H9 (cell line): ENCODE results near the gene HAUS6. TPM values are rescaled to one million over a fixed set of nuclear protein-coding genes. Genes with fewer than 3 reads are reported as not detected.

Experiments
- DNase-seq: peaks from one replicate; pipeline ENCODE4 v3.0.0-alpha.2; 2017
- H2AFZ ChIP-seq: one replicate; pipeline ENCODE4 v1.6.1; 2013; ENCODE audit warnings: mild to moderate bottlenecking, low read length, control low read depth, moderate library complexity
- H2AK5ac ChIP-seq: 2 replicates; pipeline ENCODE4 v1.6.1; 2013; ENCODE audit warnings: low read length, control low read depth, mixed read lengths; ENCODE audit not compliant: insufficient read length
- H2BK120ac ChIP-seq: one replicate; pipeline ENCODE4 v1.6.1; 2013; ENCODE audit warnings: low read depth, mild to moderate bottlenecking, low read length, control low read depth, inconsistent platforms; ENCODE audit not compliant: poor library complexity, severe bottlenecking
- H2BK12ac ChIP-seq: 2 replicates; pipeline ENCODE4 v1.6.1; 2013; ENCODE audit warnings: low read length, control low read depth, mixed read lengths, low read depth; ENCODE audit not compliant: insufficient read length
- H2BK15ac ChIP-seq: 2 replicates; pipeline ENCODE4 v1.6.1; 2013; ENCODE audit warnings: low read depth, low read length, control low read depth
- H2BK20ac ChIP-seq: one replicate; pipeline ENCODE4 v1.6.1; 2013; ENCODE audit warnings: low read depth, mild to moderate bottlenecking, low read length, control low read depth, inconsistent platforms; ENCODE audit not compliant: poor library complexity, severe bottlenecking
- H2BK5ac ChIP-seq: 2 replicates; pipeline ENCODE4 v1.6.1; 2013; ENCODE audit warnings: low read length, control low read depth, mixed read lengths; ENCODE audit not compliant: insufficient read length
- H3K14ac ChIP-seq: 2 replicates; pipeline ENCODE4 v1.6.1; 2013; ENCODE audit warnings: low read length, control low read depth; ENCODE audit not compliant: insufficient read depth
- H3K18ac ChIP-seq: 2 replicates; pipeline ENCODE4 v1.6.1; 2013; ENCODE audit warnings: low read depth, mild to moderate bottlenecking, mixed read lengths, low read length, control low read depth; ENCODE audit not compliant: insufficient read length
- H3K23ac ChIP-seq: 2 replicates; pipeline ENCODE4 v1.6.1; 2013; ENCODE audit warnings: low read length, control low read depth, mixed read lengths, low read depth; ENCODE audit not compliant: insufficient read length
- H3K23me2 ChIP-seq: 2 replicates; pipeline ENCODE4 v1.6.1; 2013; ENCODE audit warnings: low read depth, mild to moderate bottlenecking, mixed read lengths, low read length, control low read depth; ENCODE audit not compliant: insufficient read length, poor library complexity, severe bottlenecking
- H3K27ac ChIP-seq: 2 replicates; pipeline ENCODE4 v1.5.1; 2013; ENCODE audit warnings: low read length, control low read depth, mixed read lengths, low read depth; ENCODE audit not compliant: insufficient read length
- H3K27me3 ChIP-seq: 2 replicates; pipeline ENCODE4 v1.6.1; 2013; ENCODE audit warnings: low read length, control low read depth, inconsistent platforms; ENCODE audit not compliant: insufficient read depth
- H3K4ac ChIP-seq: 2 replicates; pipeline ENCODE4 v1.6.1; 2013; ENCODE audit warnings: low read depth, mild to moderate bottlenecking, control low read depth, inconsistent platforms, low read length, moderate library complexity
- H3K4me1 ChIP-seq: 2 replicates; pipeline ENCODE4 v1.6.1; 2013; ENCODE audit warnings: low read length, control low read depth, inconsistent platforms; ENCODE audit not compliant: insufficient read depth
- H3K4me2 ChIP-seq: 2 replicates; pipeline ENCODE4 v1.6.1; 2013; ENCODE audit warnings: low read length, control low read depth, mixed read lengths; ENCODE audit not compliant: insufficient read length, insufficient read depth
- H3K56ac ChIP-seq: 2 replicates; pipeline ENCODE4 v1.6.1; 2013; ENCODE audit warnings: low read depth, mild to moderate bottlenecking, mixed read lengths, low read length, control low read depth; ENCODE audit not compliant: insufficient read length
- H3K79me1 ChIP-seq: 2 replicates; pipeline ENCODE4 v1.6.1; 2013; ENCODE audit warnings: low read depth, mild to moderate bottlenecking, moderate library complexity, low read length, control low read depth, inconsistent platforms; ENCODE audit not compliant: insufficient read depth, poor library complexity, severe bottlenecking
- H3K79me2 ChIP-seq: 2 replicates; pipeline ENCODE4 v1.6.1; 2013; ENCODE audit warnings: low read length, control low read depth, inconsistent platforms; ENCODE audit not compliant: insufficient read depth
- H3K9ac ChIP-seq: 2 replicates; pipeline ENCODE4 v1.6.1; 2013; ENCODE audit warnings: low read length, control low read depth, mixed read lengths; ENCODE audit not compliant: insufficient read length; ENCODE audit errors: extremely low read depth
- H3K9me3 ChIP-seq: one replicate; pipeline ENCODE4 v1.6.1; 2013; ENCODE audit warnings: low read depth, low read length, inconsistent platforms; ENCODE audit not compliant: control insufficient read depth
- H3T11ph ChIP-seq: one replicate; pipeline ENCODE4 v1.6.1; 2013; ENCODE audit warnings: mild to moderate bottlenecking, low read length, control low read depth, inconsistent platforms
- H4K20me1 ChIP-seq: one replicate; pipeline ENCODE4 v1.6.1; 2013; ENCODE audit not compliant: control insufficient read depth, insufficient read length, insufficient read depth
- H4K5ac ChIP-seq: 2 replicates; pipeline ENCODE4 v1.6.1; 2013; ENCODE audit warnings: low read depth, mild to moderate bottlenecking, mixed read lengths, low read length, control low read depth; ENCODE audit not compliant: insufficient read length
- H4K8ac ChIP-seq: replicated peaks from 2 replicates; pipeline ENCODE4 v1.6.1; 2013; ENCODE audit warnings: low read length, control low read depth, mixed read lengths, low read depth; ENCODE audit not compliant: insufficient read length
- H4K91ac ChIP-seq: 2 replicates; pipeline ENCODE4 v1.6.1; 2013; ENCODE audit warnings: low read depth, mild to moderate bottlenecking, moderate library complexity, mixed read lengths, low read length, control low read depth; ENCODE audit not compliant: insufficient read length
- H3K27ac Mint-ChIP-seq, 3 experiments: 2 replicates in 2 of 3; 3 replicates in 1 of 3; pipeline ENCODE4 v1.8.0; 2020 to 2021; ENCODE audit warnings: mixed read lengths in 3 of 3, mild to moderate bottlenecking in 1 of 3, moderate library complexity in 1 of 3
- H3K27me3 Mint-ChIP-seq: 2 replicates; pipeline ENCODE4 v1.8.0; 2021; ENCODE audit warnings: low read depth, mild to moderate bottlenecking, moderate library complexity, mixed read lengths
- H3K36me3 Mint-ChIP-seq, 3 experiments: 2 replicates in 2 of 3; 3 replicates in 1 of 3; pipeline ENCODE4 v1.8.0; 2020 to 2021; ENCODE audit warnings: low read depth in 3 of 3, mixed read lengths in 3 of 3; ENCODE audit not compliant: insufficient read depth in 1 of 3
- H3K4me1 Mint-ChIP-seq, 2 experiments: 2 replicates each; pipeline ENCODE4 v1.8.0; 2020; ENCODE audit warnings: mixed read lengths in 2 of 2
- H3K4me3 Mint-ChIP-seq, 2 experiments: 2 replicates in 1 of 2; 3 replicates in 1 of 2; pipeline ENCODE4 v1.8.0; 2020 to 2021; ENCODE audit warnings: mild to moderate bottlenecking in 2 of 2, mixed read lengths in 2 of 2, moderate library complexity in 1 of 2
- H3K9me3 Mint-ChIP-seq, 2 experiments: 2 replicates in 1 of 2; 3 replicates in 1 of 2; pipeline ENCODE4 v1.8.0; 2020; ENCODE audit warnings: mild to moderate bottlenecking in 2 of 2, mixed read lengths in 2 of 2, moderate library complexity in 1 of 2
- WGBS: extraction: QIAGEN DNeasy Blood & Tissue Kit; methylation state at CpG from one replicate; pipeline ENCODE4 v1.1.7; 2013; ENCODE audit warnings: missing lambda C conversion rate, low lambda C conversion rate, mixed read lengths; ENCODE audit not compliant: insufficient read length; ENCODE audit errors: extremely low coverage; 5-methylcytosine and 5-hydroxymethylcytosine counted together
- total RNA-seq: library from RNA; stranded (reverse); gene quantifications from 2 replicates; pipeline ENCODE4 v1.2.1, GENCODE V29; 2021
- TF ChIP-seq, protein P1 (sequence below): fragments of 200-600 bp; sonication (generic); conservative IDR thresholded peaks from 3 replicates; pipeline ENCODE4 v1.8.0; 2021; ENCODE audit warnings: antibody characterized with exemption, mild to moderate bottlenecking

HAUS6 gene
- total RNA-seq, 1 experiment from 2014 or later = 42.3 TPM

DNA sequence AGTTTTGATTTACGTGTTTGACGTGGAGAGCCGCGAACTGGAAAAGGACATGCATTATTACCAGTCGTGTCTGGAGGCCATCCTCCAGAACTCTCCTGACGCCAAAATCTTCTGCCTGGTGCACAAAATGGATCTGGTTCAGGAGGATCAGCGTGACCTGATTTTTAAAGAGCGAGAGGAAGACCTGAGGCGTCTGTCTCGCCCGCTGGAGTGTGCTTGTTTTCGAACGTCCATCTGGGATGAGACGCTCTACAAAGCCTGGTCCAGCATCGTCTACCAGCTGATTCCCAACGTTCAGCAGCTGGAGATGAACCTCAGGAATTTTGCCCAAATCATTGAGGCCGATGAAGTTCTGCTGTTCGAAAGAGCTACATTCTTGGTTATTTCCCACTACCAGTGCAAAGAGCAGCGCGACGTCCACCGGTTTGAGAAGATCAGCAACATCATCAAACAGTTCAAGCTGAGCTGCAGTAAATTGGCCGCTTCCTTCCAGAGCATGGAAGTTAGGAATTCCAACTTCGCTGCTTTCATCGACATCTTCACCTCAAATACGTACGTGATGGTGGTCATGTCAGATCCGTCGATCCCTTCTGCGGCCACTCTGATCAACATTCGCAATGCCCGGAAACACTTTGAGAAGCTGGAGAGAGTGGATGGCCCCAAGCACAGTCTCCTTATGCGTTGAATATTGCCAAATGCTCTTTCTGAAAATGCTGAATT is 52.6 kb downstream of the HAUS6 start:
- Histone ChIP-seq H2BK5ac (no peak overlapping the region), H2BK12ac (no peak overlapping the region), H4K91ac (no peak overlapping the region), H3K27ac (no peak overlapping the region), H3K4me1 (peaks cover 5% of the 10 kb centered on the region; the same call in 1 of the 2 replicates), H3K9ac (peak overlapping the region; percentile 64), H2BK120ac (no peak overlapping the region), H3K79me2 (no peaks in the 10 kb centered on the region), H3K56ac (no peak overlapping the region), H3K79me1 (no peaks in the 10 kb centered on the region), H4K20me1 (peaks cover 4% of the 10 kb centered on the region), H2BK20ac (no peak overlapping the region), H3K18ac (no peak overlapping the region), H3K14ac (no peak overlapping the region), H3K27me3 (no peaks in the 10 kb centered on the region), H2AFZ (no peak overlapping the region), H3K23me2 (peaks cover 13% of the 10 kb centered on the region), H2AK5ac (no peak overlapping the region), H4K5ac (no peak overlapping the region), H3K4ac (no peak overlapping the region), H3K9me3 (no peaks in the 10 kb centered on the region), H3T11ph (no peak overlapping the region), H3K23ac (no peak overlapping the region), H4K8ac (no peak overlapping the region), H3K4me2 (peak overlapping the region; percentile 90), H2BK15ac (no peak overlapping the region)
- no peaks in the 10 kb centered on the region for H3K27me3 Mint-ChIP-seq
- H3K4me1 Mint-ChIP-seq = peaks cover 28 to 35% of the 10 kb centered on the region in 2 experiments
- TF ChIP-seq, protein P1, sequence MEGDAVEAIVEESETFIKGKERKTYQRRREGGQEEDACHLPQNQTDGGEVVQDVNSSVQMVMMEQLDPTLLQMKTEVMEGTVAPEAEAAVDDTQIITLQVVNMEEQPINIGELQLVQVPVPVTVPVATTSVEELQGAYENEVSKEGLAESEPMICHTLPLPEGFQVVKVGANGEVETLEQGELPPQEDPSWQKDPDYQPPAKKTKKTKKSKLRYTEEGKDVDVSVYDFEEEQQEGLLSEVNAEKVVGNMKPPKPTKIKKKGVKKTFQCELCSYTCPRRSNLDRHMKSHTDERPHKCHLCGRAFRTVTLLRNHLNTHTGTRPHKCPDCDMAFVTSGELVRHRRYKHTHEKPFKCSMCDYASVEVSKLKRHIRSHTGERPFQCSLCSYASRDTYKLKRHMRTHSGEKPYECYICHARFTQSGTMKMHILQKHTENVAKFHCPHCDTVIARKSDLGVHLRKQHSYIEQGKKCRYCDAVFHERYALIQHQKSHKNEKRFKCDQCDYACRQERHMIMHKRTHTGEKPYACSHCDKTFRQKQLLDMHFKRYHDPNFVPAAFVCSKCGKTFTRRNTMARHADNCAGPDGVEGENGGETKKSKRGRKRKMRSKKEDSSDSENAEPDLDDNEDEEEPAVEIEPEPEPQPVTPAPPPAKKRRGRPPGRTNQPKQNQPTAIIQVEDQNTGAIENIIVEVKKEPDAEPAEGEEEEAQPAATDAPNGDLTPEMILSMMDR = no peak
- WGBS = no CpG with 5 or more reads among the region's 33 CpGs
- H3K9me3 Mint-ChIP-seq = no peaks in the 10 kb centered on the region
- no peak for DNase-seq
- H3K36me3 Mint-ChIP-seq = peaks cover 0 to 2% (median 0%) of the 10 kb centered on the region in 3 experiments; a peak in 2 of 7 replicates
- peak overlapping the region; percentile 78 to 96 (median 92) for H3K27ac Mint-ChIP-seq
- H3K4me3 Mint-ChIP-seq = peak overlapping the region; percentile 81 to 93
